A549 (cell line): ENCODE results near the gene IL33. TPM values are rescaled to one million over a fixed set of nuclear protein-coding genes. Genes with fewer than 3 reads are reported as not detected.

Experiments
- ATAC-seq, 2 experiments: fragments of 200-7000 bp in 1 of 2; fragments of >200 bp in 1 of 2; cut with Nextera tagmentation in 1 of 2; cut with Tn5 transposase in 1 of 2; 3 replicates each; pipeline versions ENCODE4 v1.8.0 to v1.9.1; 2018 to 2020; ENCODE audit warnings: mild to moderate bottlenecking in 1 of 2, moderate library complexity in 1 of 2
- CTCF ChIA-PET: fragments of 300-600 bp; sonication (Branson Sonifier 250); formaldehyde crosslinking; extraction: SDS; loops from one replicate; lab custom pipeline; 2021; ENCODE audit warnings: antibody characterized with exemption, inconsistent platforms; lab: Yijun Ruan, JAX
- POLR2A ChIA-PET: fragments of 350-600 bp; formaldehyde crosslinking; extraction: SDS; loops from one replicate; lab custom pipeline; 2021; ENCODE audit warnings: antibody characterized with exemption, inconsistent platforms; lab: Yijun Ruan, JAX
- DNase-seq, 2 experiments: peaks; one replicate each; pipeline versions ENCODE4 v3.0.0 to v3.0.0-alpha.2; 2011 to 2016; ENCODE audit warnings: low read depth in 1 of 2, low spot score in 1 of 2
- FAIRE-seq: peaks from 2 replicates; lab custom pipeline; 2011; peaks lifted over from hg19 to GRCh38; lab: Jason Lieb, UNC
- H3K27ac ChIP-seq, 2 experiments: fragments of >200 bp; sonication (Bioruptor Twin); formaldehyde crosslinking; 3 replicates each; pipeline ENCODE4 v1.5.1; 2016 to 2017
- H3K4me1 ChIP-seq: fragments of >200 bp; sonication (Bioruptor Twin); formaldehyde crosslinking; 3 replicates; pipeline ENCODE4 v1.6.1; 2016
- H3K4me2 ChIP-seq: fragments of >200 bp; sonication (Bioruptor Twin); formaldehyde crosslinking; 3 replicates; pipeline ENCODE4 v1.6.1; 2016
- H3K4me3 ChIP-seq: fragments of >200 bp; sonication (Bioruptor Twin); formaldehyde crosslinking; 3 replicates; pipeline ENCODE4 v1.5.1; 2016
- H3K9me3 ChIP-seq: fragments of >200 bp; sonication (Bioruptor Twin); formaldehyde crosslinking; 3 replicates; pipeline ENCODE4 v1.6.1; 2016
- CBX2 ChIP-seq: fragments of 200-600 bp; sonication (generic); IDR thresholded peaks from 2 replicates; pipeline ENCODE4 v1.6.1; 2016; ENCODE audit warnings: low read depth, mild to moderate bottlenecking, borderline replicate concordance
- CHD2 ChIP-seq: fragments of 150-350 bp; IDR thresholded peaks from 2 replicates; pipeline ENCODE4 v1.6.1; 2014; ENCODE audit warnings: low read length; ENCODE audit not compliant: partially characterized antibody
- E2F6 ChIP-seq: IDR thresholded peaks from 2 replicates; pipeline ENCODE4 v1.6.1; 2012; ENCODE audit warnings: low read depth, borderline replicate concordance
- EHMT2 ChIP-seq: fragments of 200-600 bp; sonication (generic); IDR thresholded peaks from 2 replicates; pipeline ENCODE4 v1.6.1; 2016; ENCODE audit warnings: antibody characterized with exemption, low read depth, mild to moderate bottlenecking, moderate library complexity
- ELK1 ChIP-seq: fragments of 150-350 bp; IDR thresholded peaks from 2 replicates; pipeline ENCODE4 v1.6.1; 2014; ENCODE audit warnings: low read depth, mild to moderate bottlenecking, low read length
- ESRRA ChIP-seq: fragments of 150-350 bp; IDR thresholded peaks from 2 replicates; pipeline ENCODE4 v1.6.1; 2014; ENCODE audit warnings: mild to moderate bottlenecking, low read length, borderline replicate concordance
- FOXS1 ChIP-seq: fragments of 250-450 bp; sonication (Bioruptor Pico); IDR thresholded peaks from 2 replicates; pipeline ENCODE4 v1.5.0; 2020; ENCODE audit warnings: mild to moderate bottlenecking, moderate library complexity
- HES2 ChIP-seq: fragments of >200 bp; sonication (Bioruptor Twin); formaldehyde crosslinking; IDR thresholded peaks from 2 replicates; pipeline ENCODE4 v1.6.1; 2016
- HMGXB4 ChIP-seq: fragments of 250-450 bp; sonication (Bioruptor Pico); IDR thresholded peaks from 2 replicates; pipeline ENCODE4 v1.5.0; 2021; ENCODE audit warnings: mild to moderate bottlenecking, moderate library complexity, borderline replicate concordance
- HOXA7 ChIP-seq: fragments of 250-450 bp; sonication (Bioruptor Pico); IDR thresholded peaks from 2 replicates; pipeline ENCODE4 v1.5.0; 2020; ENCODE audit warnings: mild to moderate bottlenecking, moderate library complexity
- HOXB13 ChIP-seq: fragments of 250-450 bp; sonication (Bioruptor Pico); IDR thresholded peaks from 2 replicates; pipeline ENCODE4 v1.5.0; 2020; ENCODE audit warnings: low read depth, mild to moderate bottlenecking, moderate library complexity
- JUN ChIP-seq, 2 experiments: fragments of >200 bp; sonication (Bioruptor Twin); formaldehyde crosslinking; IDR thresholded peaks; 2 replicates in 1 of 2; 3 replicates in 1 of 2; pipeline ENCODE4 v1.6.1; 2016 to 2017
- KDM1A ChIP-seq: fragments of 200-600 bp; sonication (generic); IDR thresholded peaks from 2 replicates; pipeline ENCODE4 v1.6.1; 2016; ENCODE audit warnings: low read depth, mild to moderate bottlenecking
- KDM5A ChIP-seq: fragments of 200-600 bp; sonication (generic); IDR thresholded peaks from 2 replicates; pipeline ENCODE4 v1.6.1; 2016; ENCODE audit warnings: antibody characterized with exemption, mild to moderate bottlenecking
- MAFK ChIP-seq: fragments of 450-650 bp; IDR thresholded peaks from 2 replicates; pipeline ENCODE4 v1.6.1; 2014; ENCODE audit not compliant: partially characterized antibody
- MAX ChIP-seq: IDR thresholded peaks from 2 replicates; pipeline ENCODE4 v1.6.1; 2012
- MAZ ChIP-seq: fragments of 150-350 bp; IDR thresholded peaks from 2 replicates; pipeline ENCODE4 v1.6.1; 2014; ENCODE audit warnings: antibody characterized with exemption, low read depth, low read length, borderline replicate concordance
- MYC ChIP-seq: IDR thresholded peaks from 2 replicates; pipeline ENCODE4 v1.6.1; 2012; ENCODE audit warnings: mild to moderate bottlenecking, inconsistent platforms, low read length, improper control_type of control experiment, borderline replicate concordance
- NR3C1 ChIP-seq: fragments of >200 bp; sonication (Bioruptor Twin); formaldehyde crosslinking; IDR thresholded peaks from 3 replicates; pipeline ENCODE4 v1.6.1; 2017
- PHF8 ChIP-seq: fragments of 200-600 bp; sonication (generic); IDR thresholded peaks from 2 replicates; pipeline ENCODE4 v1.6.1; 2016; ENCODE audit warnings: low read depth, mild to moderate bottlenecking, antibody characterized with exemption, moderate library complexity, borderline replicate concordance
- POLR2A ChIP-seq: IDR thresholded peaks from 2 replicates; pipeline ENCODE4 v1.6.1; 2012; ENCODE audit warnings: mild to moderate bottlenecking, low read length
- RFX5 ChIP-seq: fragments of 450-650 bp; IDR thresholded peaks from 2 replicates; pipeline ENCODE4 v1.7.1; 2014; ENCODE audit warnings: antibody characterized with exemption, mild to moderate bottlenecking, moderate library complexity
- WGBS: methylation state at CpG from one replicate; pipeline ENCODE4 v1.1.6; 2017; ENCODE audit errors: missing lambda C conversion rate; 5-methylcytosine and 5-hydroxymethylcytosine counted together
- polyA plus RNA-seq, 4 experiments: library from polyadenylated mRNA; depleted of rRNA in 3 of 4; stranded (reverse); fragments of >200 nt; fragmentation: RNase III in 1 of 4; extraction: RNeasy Plus Mini Kit Qiagen cat#74134 plus additional on column Dnase treatment in 1 of 4; gene quantifications; 2 replicates in 3 of 4; 3 replicates in 1 of 4; pipeline ENCODE4 v1.2.3, GENCODE V29; 2011 to 2017

IL33 gene
- polyA plus RNA-seq, 2 of the 4 experiments (the other 2 are of a cell fraction) = 0.31 to 0.72 TPM

GRCh38 chr9:6184749-6185645 lies 30.6 kb upstream of the IL33 start:
- no peak overlapping the region for H3K4me3 ChIP-seq
- ChIA-PET POLR2A (no interaction called here), CTCF (interaction anchor here (3.7 kb wide), 1 partner anchor 11 kb away, joined by 15 read pairs; no protein-coding TSS in a partner anchor)
- peaks cover 10% of the 10 kb centered on the region for H3K9me3 ChIP-seq
- H3K4me1 ChIP-seq = 0 out of 3 replicates have a peak, but pooled peaks cover 3% of the 10 kb centered on the region
- no peak overlapping the region for H3K27ac ChIP-seq
- WGBS = 52% methylated on average over 5 of the region's 5 CpGs
- no peak overlapping the region for H3K4me2 ChIP-seq
- DNase-seq (no peak), ATAC-seq (no peak), FAIRE-seq (no peak)
- no peak for TF ChIP-seq MYC
- no peak for TF ChIP-seq E2F6
- no peak for TF ChIP-seq NR3C1
- no peak for TF ChIP-seq ESRRA
- no peak for TF ChIP-seq KDM5A
- TF ChIP-seq FOXS1 (CRISPR knock-in tag) = no peak
- TF ChIP-seq JUN (IDR thresholded peaks at IDR 0.05) = no peak
- no peak for TF ChIP-seq EHMT2
- no peak for TF ChIP-seq MAZ
- TF ChIP-seq MAX = no peak
- no peak for TF ChIP-seq ELK1
- TF ChIP-seq HMGXB4 (CRISPR knock-in tag) = no peak
- no peak for TF ChIP-seq PHF8
- TF ChIP-seq HOXB13 (CRISPR knock-in tag) = no peak
- TF ChIP-seq CBX2 = no peak
- TF ChIP-seq HOXA7 (CRISPR knock-in tag) = no peak
- no peak for TF ChIP-seq MAFK
- TF ChIP-seq POLR2A = no peak
- no peak for TF ChIP-seq KDM1A
- no peak for TF ChIP-seq RFX5

- Histone ChIP-seq H3K9me3 (peaks cover 10% of the 10 kb centered on the region), H3K4me3 (no peak overlapping the region), H3K4me1 (0 out of 3 replicates have a peak, but pooled peaks cover 3% of the 10 kb centered on the region), H3K27ac (no peak overlapping the region), H3K4me2 (no peak overlapping the region)
- ChIA-PET POLR2A (no interaction called here), CTCF (no interaction called here)
- ATAC-seq (no peak), FAIRE-seq (no peak), DNase-seq (no peak)
- 49% methylated on average over 2 of the region's 2 CpGs for WGBS
- TF ChIP-seq CHD2 = no peak
- no peak for TF ChIP-seq HES2
Measured at GRCh38 chr9:6186691-6187090, 28.9 kb upstream of the IL33 start.
